Vagina (tissue), 2 donors: ENCODE measurements around the gene MRPL41. TPM values are rescaled to one million over a fixed set of nuclear protein-coding genes. Genes with fewer than 3 reads are reported as not detected.
A peak's percentile ranks its signal among the peaks of the same experiment; 100 is the strongest.

Experiments
- DNase-seq, 2 donors: peaks; one replicate each; pipeline ENCODE4 v3.0.0-alpha.2; 2017; ENCODE audit errors: extremely low spot score in 2 of 2
- H3K27ac ChIP-seq: fragments of 200-600 bp; sonication (generic); one replicate; pipeline ENCODE4 v1.5.1; 2019
- H3K27me3 ChIP-seq: fragments of 200-600 bp; sonication (generic); one replicate; pipeline ENCODE4 v1.5.1; 2019
- H3K36me3 ChIP-seq, 2 donors: fragments of 200-600 bp; sonication (generic); one replicate each; pipeline ENCODE4 v1.5.1; 2017 to 2019
- H3K4me1 ChIP-seq: fragments of 200-600 bp; sonication (generic); one replicate; pipeline ENCODE4 v1.5.1; 2019
- H3K4me3 ChIP-seq, 2 donors: fragments of 200-600 bp; sonication (generic); 1 replicate in 1 of 2; 2 replicates in 1 of 2; pipeline ENCODE4 v1.5.1; 2016 to 2019
- H3K9me3 ChIP-seq: fragments of 200-600 bp; sonication (generic); one replicate; pipeline ENCODE4 v1.5.1; 2019
- POLR2A ChIP-seq, 2 donors: fragments of 450-650 bp; IDR thresholded peaks; one replicate each; pipeline ENCODE4 v1.6.1; 2017; ENCODE audit warnings: antibody characterized with exemption in 2 of 2, mild to moderate bottlenecking in 2 of 2, moderate library complexity in 2 of 2
- POLR2AphosphoS5 ChIP-seq, 2 donors: sonication (generic); formaldehyde crosslinking; IDR thresholded peaks; one replicate each; pipeline ENCODE4 v1.9.0; 2017; ENCODE audit warnings: antibody characterized with exemption in 2 of 2, mild to moderate bottlenecking in 2 of 2, low read depth in 1 of 2; ENCODE audit not compliant: insufficient read depth in 1 of 2
- intact Hi-C: fragments of 100-400 bp; cut with DNase I; formaldehyde crosslinking; loops from one replicate; pipeline ENCODE4 v1.15.1; 2023
- total RNA-seq: library from RNA; depleted of rRNA; stranded (reverse); fragments of >200 nt; gene quantifications from one replicate; pipeline ENCODE4 v1.2.3, GENCODE V29; 2016
- TF ChIP-seq, protein P1 (sequence below), 3 experiments: fragments of 450-650 bp in 2 of 3; fragments of 200-600 bp in 1 of 3; sonication (generic) in 1 of 3; IDR thresholded peaks; one replicate each; pipeline ENCODE4 v1.5.1; 2017 to 2019; ENCODE audit warnings: antibody characterized with exemption in 3 of 3, mild to moderate bottlenecking in 2 of 3, moderate library complexity in 2 of 3

Gene MRPL41
- total RNA-seq, 1 donor from 2014 or later = 83.7 TPM

DNA sequence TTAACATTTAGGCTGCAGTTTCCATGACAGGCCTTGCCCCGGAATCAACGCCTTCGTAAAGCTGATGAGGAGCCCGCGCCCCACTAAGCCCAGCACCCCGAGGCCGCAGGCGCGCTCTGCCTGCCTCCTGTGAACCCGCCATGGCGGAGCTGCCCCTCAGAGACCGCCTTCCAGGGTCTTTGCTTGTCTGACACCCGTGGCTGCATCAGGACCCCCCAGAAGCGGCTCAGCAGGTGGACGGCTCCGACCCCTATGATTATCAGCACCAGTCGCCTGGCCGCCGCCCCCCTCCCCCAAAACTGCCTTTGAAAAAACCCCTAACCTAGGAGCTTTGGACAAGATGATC lies 27.6 kb downstream of the MRPL41 start:
- Histone ChIP-seq H3K9me3 (no peaks in the 10 kb centered on the region), H3K4me1 (peaks cover 38% of the 10 kb centered on the region), H3K27me3 (no peaks in the 10 kb centered on the region), H3K36me3 (peaks cover 0 to 43% of the 10 kb centered on the region in 2 donors), H3K27ac (peak overlapping the region; percentile 60), H3K4me3 (peak overlapping the region; percentile 92 to 98)
- DNase-seq = no peak
- TF ChIP-seq POLR2A (IDR thresholded peaks at IDR 0.05) (no peak), POLR2AphosphoS5 (IDR thresholded peaks at IDR 0.05; ENCODE audit: insufficient read depth in 1 of 2, low read depth in 1 of 2) (peak in 1 of 2 donors; percentile 9)
- intact Hi-C loops = no loop called here

DNA sequence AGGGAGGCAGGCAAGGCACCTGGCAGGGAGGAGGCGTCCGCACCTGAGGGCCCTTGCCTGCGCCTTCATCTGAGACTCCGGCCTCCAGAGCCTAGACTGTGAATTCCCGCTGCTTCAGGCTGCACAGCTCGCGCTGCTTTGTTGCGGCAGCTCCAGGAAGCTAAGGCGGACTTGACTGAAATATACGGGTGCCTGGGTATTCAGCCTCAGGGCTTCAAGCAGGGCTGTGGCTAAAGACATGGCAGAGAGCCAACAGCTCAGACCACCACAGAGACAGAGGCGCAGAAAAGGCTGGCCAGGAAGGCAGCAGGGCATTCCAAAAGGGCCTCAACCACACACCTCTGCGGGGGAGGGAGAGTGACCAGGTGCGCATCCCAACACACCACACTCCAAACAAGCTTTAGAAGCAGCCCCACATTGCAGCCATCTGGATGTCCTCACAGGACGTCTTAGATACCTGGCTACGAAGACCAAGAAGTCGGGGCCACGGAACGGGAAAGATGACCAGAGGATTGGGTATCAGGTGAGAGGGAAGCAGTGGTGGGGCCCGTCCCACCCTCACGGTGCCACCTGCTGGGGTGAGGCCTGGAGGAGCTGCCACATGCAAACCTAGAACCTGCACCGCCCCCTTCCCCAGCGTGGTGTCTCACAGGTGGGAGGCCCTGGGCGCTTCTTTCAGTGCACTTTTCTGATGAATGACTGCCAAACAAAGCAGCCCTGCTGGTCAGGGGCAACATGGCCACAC lies 28.7 kb downstream of the MRPL41 start:
- intact Hi-C loops = no loop called here
- no peaks in the 10 kb centered on the region for H3K27me3 ChIP-seq
- TF ChIP-seq, protein P1, sequence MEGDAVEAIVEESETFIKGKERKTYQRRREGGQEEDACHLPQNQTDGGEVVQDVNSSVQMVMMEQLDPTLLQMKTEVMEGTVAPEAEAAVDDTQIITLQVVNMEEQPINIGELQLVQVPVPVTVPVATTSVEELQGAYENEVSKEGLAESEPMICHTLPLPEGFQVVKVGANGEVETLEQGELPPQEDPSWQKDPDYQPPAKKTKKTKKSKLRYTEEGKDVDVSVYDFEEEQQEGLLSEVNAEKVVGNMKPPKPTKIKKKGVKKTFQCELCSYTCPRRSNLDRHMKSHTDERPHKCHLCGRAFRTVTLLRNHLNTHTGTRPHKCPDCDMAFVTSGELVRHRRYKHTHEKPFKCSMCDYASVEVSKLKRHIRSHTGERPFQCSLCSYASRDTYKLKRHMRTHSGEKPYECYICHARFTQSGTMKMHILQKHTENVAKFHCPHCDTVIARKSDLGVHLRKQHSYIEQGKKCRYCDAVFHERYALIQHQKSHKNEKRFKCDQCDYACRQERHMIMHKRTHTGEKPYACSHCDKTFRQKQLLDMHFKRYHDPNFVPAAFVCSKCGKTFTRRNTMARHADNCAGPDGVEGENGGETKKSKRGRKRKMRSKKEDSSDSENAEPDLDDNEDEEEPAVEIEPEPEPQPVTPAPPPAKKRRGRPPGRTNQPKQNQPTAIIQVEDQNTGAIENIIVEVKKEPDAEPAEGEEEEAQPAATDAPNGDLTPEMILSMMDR (IDR thresholded peaks at IDR 0.05) = no peak
- TF ChIP-seq POLR2A (IDR thresholded peaks at IDR 0.05) (no peak), POLR2AphosphoS5 (IDR thresholded peaks at IDR 0.05; ENCODE audit: insufficient read depth in 1 of 2, low read depth in 1 of 2) (no peak)
- peaks cover 37% of the 10 kb centered on the region for H3K4me1 ChIP-seq
- no peak overlapping the region for H3K4me3 ChIP-seq
- no peaks in the 10 kb centered on the region for H3K9me3 ChIP-seq
- H3K27ac ChIP-seq = no peak overlapping the region
- H3K36me3 ChIP-seq = peaks cover 0 to 44% of the 10 kb centered on the region in 2 donors
- DNase-seq = no peak

DNA sequence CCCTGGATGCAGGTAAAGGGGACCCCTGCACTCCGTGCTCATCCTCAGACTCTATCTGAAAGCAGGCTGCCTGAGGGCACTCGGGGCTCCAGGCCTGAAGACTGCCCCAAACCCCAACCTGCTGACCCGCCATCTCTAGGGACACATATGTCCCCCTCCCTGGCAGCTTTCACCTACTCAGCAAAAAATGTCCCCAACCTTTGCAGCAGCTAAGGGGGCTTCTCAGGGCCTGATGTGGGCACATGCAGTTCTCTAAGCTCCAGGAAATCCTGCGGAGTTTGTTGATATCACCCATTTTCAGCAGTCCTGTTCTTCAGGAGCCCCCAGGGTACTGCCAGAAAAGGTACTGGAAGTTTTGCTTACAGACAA lies 29.3 kb downstream of the MRPL41 start:
- intact Hi-C loops = no loop called here
- no peak for DNase-seq
- no peaks in the 10 kb centered on the region for H3K9me3 ChIP-seq
- H3K27me3 ChIP-seq = no peaks in the 10 kb centered on the region
- peaks cover 31% of the 10 kb centered on the region for H3K4me1 ChIP-seq
- peaks cover 0 to 44% of the 10 kb centered on the region in 2 donors for H3K36me3 ChIP-seq
- H3K27ac ChIP-seq = no peak overlapping the region
- TF ChIP-seq POLR2A (IDR thresholded peaks at IDR 0.05) (no peak), POLR2AphosphoS5 (IDR thresholded peaks at IDR 0.05; ENCODE audit: insufficient read depth in 1 of 2, low read depth in 1 of 2) (no peak)
- TF ChIP-seq, protein P1 (IDR thresholded peaks at IDR 0.05) = no peak
- no peak overlapping the region for H3K4me3 ChIP-seq

DNA sequence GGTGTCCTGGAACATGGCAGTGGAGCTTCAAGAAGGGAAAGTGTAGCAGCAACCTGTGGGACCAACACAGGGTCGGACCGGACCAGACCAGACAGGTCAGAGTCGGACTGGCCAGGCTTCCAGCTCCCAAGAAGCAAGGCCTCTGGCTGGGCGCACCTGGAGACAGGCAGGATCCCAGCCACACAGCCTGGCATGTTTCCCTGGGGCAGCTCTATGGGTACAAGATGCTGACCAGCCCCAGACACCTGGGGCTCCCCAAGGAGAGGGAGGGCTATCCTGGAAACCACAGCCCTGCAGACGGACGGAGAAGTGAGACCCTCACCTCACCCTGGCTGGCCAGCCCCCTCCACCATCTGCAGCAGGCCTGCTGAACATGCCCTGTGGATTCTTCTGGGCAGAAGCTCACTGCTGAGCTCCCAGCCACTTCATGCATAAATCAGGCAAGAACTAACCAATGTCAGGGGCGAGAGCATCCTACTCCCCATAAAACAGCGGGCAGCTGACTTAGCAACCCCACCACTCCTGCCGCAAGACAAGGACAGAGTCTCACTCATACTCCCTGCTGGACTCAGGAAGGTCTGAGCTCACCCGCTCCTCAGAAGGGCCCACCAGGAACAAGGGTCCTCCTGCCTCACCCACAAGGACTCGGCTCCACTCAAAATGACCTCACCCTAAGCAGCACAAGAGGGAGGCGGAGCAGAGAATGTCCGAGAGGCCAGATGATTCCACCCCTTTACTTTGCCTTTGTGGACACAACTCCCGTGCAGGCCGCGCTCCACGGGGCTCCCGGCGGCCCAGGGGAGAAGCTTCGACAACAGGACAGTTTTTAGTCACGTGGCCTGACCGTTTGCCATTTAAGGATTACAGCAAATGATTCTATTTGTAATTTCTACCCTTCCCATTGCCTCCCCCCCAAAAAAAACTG lies 29.9 kb downstream of the MRPL41 start:
- Histone ChIP-seq H3K9me3 (no peaks in the 10 kb centered on the region), H3K27me3 (no peaks in the 10 kb centered on the region), H3K4me3 (no peak overlapping the region), H3K36me3 (peaks cover 0 to 47% of the 10 kb centered on the region in 2 donors), H3K27ac (no peak overlapping the region), H3K4me1 (peaks cover 24% of the 10 kb centered on the region)
- TF ChIP-seq POLR2A (IDR thresholded peaks at IDR 0.05) (no peak), POLR2AphosphoS5 (IDR thresholded peaks at IDR 0.05; ENCODE audit: insufficient read depth in 1 of 2, low read depth in 1 of 2) (no peak)
- TF ChIP-seq, protein P1 (IDR thresholded peaks at IDR 0.05) = no peak
- no peak for DNase-seq
- intact Hi-C loops = no loop called here

DNA sequence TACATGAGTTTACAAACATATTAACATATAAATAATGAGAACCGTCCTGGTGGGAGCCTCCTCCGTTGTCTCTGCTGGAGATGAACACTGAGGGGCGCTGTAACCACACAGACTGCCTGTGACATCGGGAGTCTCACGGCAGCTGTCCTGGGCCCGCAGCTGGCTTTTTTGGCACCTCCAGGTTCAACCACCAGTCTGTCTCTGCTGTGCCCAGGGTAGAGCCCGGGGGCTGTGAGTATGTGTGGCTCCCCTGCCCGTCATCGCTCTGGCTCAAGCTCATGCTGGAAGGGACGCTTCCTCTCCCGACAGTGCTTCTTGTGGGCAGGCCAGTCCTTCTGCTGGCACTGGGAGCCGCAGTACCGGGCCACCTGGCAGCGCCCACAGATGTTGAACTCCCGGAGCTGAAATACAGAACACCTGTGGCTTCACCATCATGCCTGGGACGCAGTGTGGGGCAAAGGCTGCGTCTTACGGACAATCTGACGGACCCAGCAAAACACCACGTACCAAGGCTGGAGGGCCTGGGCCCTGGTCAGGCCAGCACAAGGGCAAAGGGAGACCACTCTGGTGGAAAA lies 30.7 kb downstream of the MRPL41 start:
- Histone ChIP-seq H3K27me3 (no peaks in the 10 kb centered on the region), H3K9me3 (no peaks in the 10 kb centered on the region), H3K4me3 (no peak overlapping the region), H3K4me1 (peaks cover 17% of the 10 kb centered on the region), H3K36me3 (peaks cover 0 to 55% of the 10 kb centered on the region in 2 donors), H3K27ac (no peak overlapping the region)
- no peak for DNase-seq
- TF ChIP-seq POLR2AphosphoS5 (IDR thresholded peaks at IDR 0.05; ENCODE audit: insufficient read depth in 1 of 2, low read depth in 1 of 2) (no peak), POLR2A (IDR thresholded peaks at IDR 0.05) (no peak)
- TF ChIP-seq, protein P1 (IDR thresholded peaks at IDR 0.05) = no peak
- intact Hi-C loops = no loop called here
